Motor neuron (in vitro differentiated cells): ENCODE data around the gene FMNL2. TPM values are rescaled to one million over a fixed set of nuclear protein-coding genes. Genes with fewer than 3 reads are reported as not detected.

Source experiments
- ATAC-seq, 8 experiments: fragments of 200-7000 bp; cut with Tn5 transposase; replicated peaks in 6 of 8; 2 replicates each; pipeline ENCODE4 v1.8.0; 2021; ENCODE audit warnings: mild to moderate bottlenecking in 8 of 8, moderate library complexity in 8 of 8
- H3K27ac ChIP-seq, 2 donors: fragments of 250-450 bp; sonication (Bioruptor Pico); 2 replicates each; pipeline ENCODE4 v1.9.0; 2021; ENCODE audit warnings: antibody characterized with exemption in 2 of 2, mild to moderate bottlenecking in 2 of 2, moderate library complexity in 1 of 2
- H3K4me1 ChIP-seq, 2 donors: fragments of 250-450 bp; sonication (Bioruptor Pico); replicated peaks in 1 of 2; 2 replicates each; pipeline ENCODE4 v1.6.1; 2021; ENCODE audit warnings: antibody characterized with exemption in 2 of 2, mild to moderate bottlenecking in 2 of 2, moderate library complexity in 1 of 2
- H3K4me3 ChIP-seq, 5 donors: fragments of 250-450 bp; sonication (Bioruptor Pico); 2 replicates each; pipeline ENCODE4 v1.9.0; 2021; ENCODE audit warnings: antibody characterized with exemption in 5 of 5, mild to moderate bottlenecking in 5 of 5, moderate library complexity in 4 of 5
- WGBS, 10 experiments: fragments of 450-650 bp; shearing (Covaris generic); methylation state at CpG; one replicate each; pipeline ENCODE4 v1.0.0; 2022; 5-methylcytosine and 5-hydroxymethylcytosine counted together
- in situ Hi-C, 9 experiments: fragments of 400-800 bp; cut with MboI; loops; one replicate each; pipeline ENCODE4 v1.15.0; 2021; ENCODE audit warnings: low sequenced_read_pairs in 9 of 9, low pct_unique_long_range_greater_than_20kb in 2 of 9; ENCODE audit not compliant: unreplicated experiment in 9 of 9
- total RNA-seq, 8 experiments: library from RNA; unstranded; fragments of 300-600 nt; gene quantifications; 2 replicates each; pipeline versions ENCODE4 v1.2.3 to v1.2.4, GENCODE V29; 2022

The FMNL2 gene
- total RNA-seq, 8 experiments from 2014 or later, result 28.9 to 179 (median 64.2) TPM

GRCh38 chr2:152400607-152401214 is 65.7 kb downstream of the FMNL2 start:
- no peak for ATAC-seq
- H3K27ac ChIP-seq, result no peak overlapping the region
- 20 to 100% (median 75%) methylated on average over 1 to 2 of the region's 2 CpGs; no CpG with 5 or more reads in 5 of the 10 experiments for WGBS, 10 experiments

GRCh38 chr2:152402780-152403759 is 68.1 kb downstream of the FMNL2 start:
- Histone ChIP-seq H3K4me3 (no peak overlapping the region), H3K27ac (no peak overlapping the region), H3K4me1 (peaks cover 8 to 9% of the 10 kb centered on the region in 2 donors)
- WGBS, 10 experiments, result 84 to 100% (median 96%) methylated on average over 6 to 12 of the region's 12 CpGs
- in situ Hi-C loops, result no loop called here
- peak in 1 of 8 experiments; percentile 16 for ATAC-seq

More at GRCh38 chr2:152400607-152401214, 65.7 kb downstream of the FMNL2 start:
- H3K4me3 ChIP-seq, result no peak overlapping the region
- in situ Hi-C loops, result no loop called here
- H3K4me1 ChIP-seq, result peaks cover 6 to 10% of the 10 kb centered on the region in 2 donors

- no peak for ATAC-seq
- in situ Hi-C loops, result no loop called here
Observed at GRCh38 chr2:152405206-152406118, 70.5 kb downstream of the FMNL2 start.

GRCh38 chr2:152406119-152406835 is 71.3 kb downstream of the FMNL2 start:
- WGBS, 10 experiments, result 17 to 100% (median 54%) methylated on average over 1 to 2 of the region's 2 CpGs
- Histone ChIP-seq H3K4me1 (peaks cover 8 to 9% of the 10 kb centered on the region in 2 donors), H3K27ac (no peak overlapping the region), H3K4me3 (no peak overlapping the region)
- peak in 1 of 8 experiments; percentile 13 for ATAC-seq
- in situ Hi-C loops, result no loop called here

More at GRCh38 chr2:152405206-152406118, 70.5 kb downstream of the FMNL2 start:
- no peak overlapping the region for H3K4me3 ChIP-seq
- 86 to 100% (median 100%) methylated on average over 1 to 2 of the region's 2 CpGs; no CpG with 5 or more reads in 1 of the 10 experiments for WGBS, 10 experiments
- H3K27ac ChIP-seq, result no peak overlapping the region
- H3K4me1 ChIP-seq, result peaks cover 8 to 9% of the 10 kb centered on the region in 2 donors

GRCh38 chr2:152406836-152407161 is 71.8 kb downstream of the FMNL2 start:
- no peak overlapping the region for H3K27ac ChIP-seq
- no peak overlapping the region for H3K4me3 ChIP-seq
- ATAC-seq, result peak in 1 of 8 experiments; percentile 15
- in situ Hi-C loops, result no loop called here
- 5 to 65% (median 31%) methylated on average over 2 of the region's 2 CpGs; no CpG with 5 or more reads in 3 of the 10 experiments for WGBS, 10 experiments
- peaks cover 8 to 9% of the 10 kb centered on the region in 2 donors for H3K4me1 ChIP-seq

- in situ Hi-C loops, result no loop called here
- peak; percentile 79 to 96 (median 89) for ATAC-seq
- Histone ChIP-seq H3K4me3 (no peak overlapping the region), H3K27ac (no peak overlapping the region), H3K4me1 (peaks cover 8 to 9% of the 10 kb centered on the region in 2 donors)
- WGBS, 10 experiments, result 0 to 26% (median 4%) methylated on average over 3 to 8 of the region's 8 CpGs; no CpG with 5 or more reads in 1 of the 10 experiments
Observed at GRCh38 chr2:152407204-152407721, 72.3 kb downstream of the FMNL2 start.

- WGBS, 10 experiments, result 80 to 100% (median 94%) methylated on average over 1 of the region's 1 CpG; no CpG with 5 or more reads in 4 of the 10 experiments
- no peak for ATAC-seq
- Histone ChIP-seq H3K4me3 (no peak overlapping the region), H3K4me1 (peaks cover 8 to 9% of the 10 kb centered on the region in 2 donors), H3K27ac (no peak overlapping the region)
- in situ Hi-C loops, result no loop called here
Observed at GRCh38 chr2:152407806-152408205, 72.8 kb downstream of the FMNL2 start.

- in situ Hi-C loops, result no loop called here
- no peak for ATAC-seq
- H3K27ac ChIP-seq, result no peak overlapping the region
- WGBS, 10 experiments, result 96 to 100% (median 100%) methylated on average over 2 to 3 of the region's 3 CpGs; no CpG with 5 or more reads in 2 of the 10 experiments
- H3K4me1 ChIP-seq, result peaks cover 9 to 12% of the 10 kb centered on the region in 2 donors
- H3K4me3 ChIP-seq, result no peak overlapping the region
Observed at GRCh38 chr2:152408254-152408653, 73.3 kb downstream of the FMNL2 start.

GRCh38 chr2:152409386-152410164 is 74.6 kb downstream of the FMNL2 start:
- in situ Hi-C loops, result no loop called here
- Histone ChIP-seq H3K4me1 (peaks cover 13 to 18% of the 10 kb centered on the region in 2 donors), H3K4me3 (no peak overlapping the region), H3K27ac (no peak overlapping the region)
- ATAC-seq, result no peak
- 92 to 100% (median 100%) methylated on average over 1 to 6 of the region's 6 CpGs for WGBS, 10 experiments

- WGBS, 10 experiments, result 80 to 100% (median 100%) methylated on average over 1 to 2 of the region's 2 CpGs; no CpG with 5 or more reads in 3 of the 10 experiments
- peaks cover 13 to 18% of the 10 kb centered on the region in 2 donors for H3K4me1 ChIP-seq
- H3K27ac ChIP-seq, result no peak overlapping the region
- no peak overlapping the region for H3K4me3 ChIP-seq
- in situ Hi-C loops, result no loop called here
- ATAC-seq, result no peak
Observed at GRCh38 chr2:152410165-152410597, 75.2 kb downstream of the FMNL2 start.

- Histone ChIP-seq H3K4me3 (no peak overlapping the region), H3K4me1 (peaks cover 13 to 18% of the 10 kb centered on the region in 2 donors), H3K27ac (no peak overlapping the region)
- in situ Hi-C loops, result no loop called here
- no peak for ATAC-seq
Observed at GRCh38 chr2:152411154-152411553, 76.2 kb downstream of the FMNL2 start.
